Fibroblast of lung (primary cell): ENCODE measurements around the gene ASIC1. TPM values are rescaled to one million over a fixed set of nuclear protein-coding genes. Genes with fewer than 3 reads are reported as not detected.

Experiments
- DNase-seq, 2 donors: peaks; one replicate each; pipeline versions ENCODE4 v3.0.0 to v3.0.0-alpha.2; 2010; ENCODE audit warnings: low read depth in 2 of 2
- H2AFZ ChIP-seq: 2 replicates; pipeline ENCODE4 v1.5.1; 2012; ENCODE audit warnings: low read length, control low read depth, inconsistent platforms
- H3K27ac ChIP-seq: 2 replicates; pipeline ENCODE4 v1.5.1; 2011; ENCODE audit warnings: low read length, control low read depth; ENCODE audit not compliant: insufficient read depth
- H3K27me3 ChIP-seq: 2 replicates; pipeline ENCODE4 v1.5.1; 2011; ENCODE audit warnings: mild to moderate bottlenecking, low read length; ENCODE audit not compliant: control insufficient read depth, insufficient read depth
- H3K36me3 ChIP-seq: 2 replicates; pipeline ENCODE4 v1.5.1; 2011; ENCODE audit warnings: low read length; ENCODE audit not compliant: control insufficient read depth, insufficient read depth
- H3K4me1 ChIP-seq: 2 replicates; pipeline ENCODE4 v1.5.1; 2011; ENCODE audit warnings: low read length; ENCODE audit not compliant: control insufficient read depth, insufficient read depth; ENCODE audit errors: extremely low read depth
- H3K4me2 ChIP-seq: 2 replicates; pipeline ENCODE4 v1.5.1; 2011; ENCODE audit warnings: low read length, control low read depth; ENCODE audit not compliant: insufficient read depth; ENCODE audit errors: extremely low read depth
- H3K4me3 ChIP-seq, 4 experiments: fragments of 200-600 bp in 1 of 4; sonication (generic) in 1 of 4; replicated peaks in 1 of 4; 2 replicates each; pipeline ENCODE4 v1.5.1; 2011 to 2016; ENCODE audit warnings: low read length in 4 of 4, low read depth in 3 of 4, mild to moderate bottlenecking in 3 of 4, control low read depth in 2 of 4, inconsistent platforms in 1 of 4, mixed read lengths in 1 of 4; ENCODE audit not compliant: insufficient read depth in 1 of 4; ENCODE audit errors: control extremely low read depth in 1 of 4
- H3K79me2 ChIP-seq: 2 replicates; pipeline ENCODE4 v1.5.1; 2012; ENCODE audit warnings: mild to moderate bottlenecking, low read length, inconsistent platforms; ENCODE audit not compliant: control insufficient read depth, insufficient read depth
- H3K9ac ChIP-seq: 2 replicates; pipeline ENCODE4 v1.5.1; 2011; ENCODE audit warnings: mild to moderate bottlenecking, low read length, control low read depth; ENCODE audit not compliant: insufficient read depth
- H3K9me3 ChIP-seq: 2 replicates; pipeline ENCODE4 v1.5.1; 2012; ENCODE audit warnings: low read depth, low read length; ENCODE audit not compliant: control insufficient read depth, insufficient read depth
- H4K20me1 ChIP-seq: 2 replicates; pipeline ENCODE4 v1.5.1; 2011; ENCODE audit warnings: low read length; ENCODE audit not compliant: control insufficient read depth, insufficient read depth; ENCODE audit errors: extremely low read depth
- CTCF ChIP-seq, 2 donors: IDR thresholded peaks in 1 of 2; conservative IDR thresholded peaks in 1 of 2; 1 replicate in 1 of 2; 2 replicates in 1 of 2; pipeline ENCODE4 v1.5.1; 2011 to 2012; ENCODE audit warnings: low read length in 2 of 2, control low read depth in 1 of 2, inconsistent platforms in 1 of 2, low read depth in 1 of 2, mild to moderate bottlenecking in 1 of 2
- EZH2 ChIP-seq: IDR thresholded peaks from 2 replicates; pipeline ENCODE4 v1.5.1; 2012; ENCODE audit warnings: low read length, control low read depth, mild to moderate bottlenecking; ENCODE audit errors: missing control alignments
- polyA plus RNA-seq, 2 donors: library from polyadenylated mRNA; depleted of rRNA in 1 of 2; stranded (reverse) in 1 of 2; unstranded in 1 of 2; fragments of >200 nt; gene quantifications; 2 replicates each; pipeline ENCODE4 v1.2.1, GENCODE V29; 2011 to 2012; ENCODE audit warnings: missing spikeins in 1 of 2
- total RNA-seq: library from RNA; depleted of rRNA; stranded (reverse); fragments of >200 nt; gene quantifications from 2 replicates; pipeline ENCODE4 v1.2.1, GENCODE V29; 2014

Gene ASIC1
- total and polyA plus RNA-seq, 2 donors (not counting 1 experiment from before 2014, with no cell fraction given): 1.7 to 3.9 TPM

- no peak for DNase-seq
- Histone ChIP-seq H3K27ac (no peak overlapping the region), H3K9ac (no peak overlapping the region), H2AFZ (no peak overlapping the region), H3K4me1 (no peaks in the 10 kb centered on the region), H3K9me3 (no peaks in the 10 kb centered on the region), H3K79me2 (no peaks in the 10 kb centered on the region), H3K27me3 (no peaks in the 10 kb centered on the region), H4K20me1 (no peaks in the 10 kb centered on the region), H3K4me2 (no peak overlapping the region), H3K4me3 (no peak overlapping the region), H3K36me3 (no peaks in the 10 kb centered on the region)
- TF ChIP-seq EZH2 (peak; percentile 51), CTCF (conservative IDR thresholded peaks at IDR 0.05 in 1 of 2, IDR thresholded peaks at IDR 0.05 in 1 of 2; ENCODE audit: low read depth in 1 of 2, low read length in 2 of 2) (no peak)
Measured at GRCh38 chr12:50041962-50042361, 15.4 kb upstream of the ASIC1 start.

GRCh38 chr12:50042693-50043092 is 14.7 kb upstream of the ASIC1 start:
- no peak overlapping the region for H3K4me2 ChIP-seq
- H4K20me1 ChIP-seq: no peaks in the 10 kb centered on the region
- H3K9me3 ChIP-seq: no peaks in the 10 kb centered on the region
- no peak overlapping the region for H2AFZ ChIP-seq
- H3K9ac ChIP-seq: no peak overlapping the region
- H3K4me3 ChIP-seq: no peak overlapping the region
- H3K27me3 ChIP-seq: peaks cover 4% of the 10 kb centered on the region
- TF ChIP-seq CTCF (conservative IDR thresholded peaks at IDR 0.05 in 1 of 2, IDR thresholded peaks at IDR 0.05 in 1 of 2; ENCODE audit: low read depth in 1 of 2, low read length in 2 of 2) (no peak), EZH2 (no peak)
- H3K79me2 ChIP-seq: no peaks in the 10 kb centered on the region
- no peak for DNase-seq
- H3K4me1 ChIP-seq: no peaks in the 10 kb centered on the region
- no peaks in the 10 kb centered on the region for H3K36me3 ChIP-seq
- no peak overlapping the region for H3K27ac ChIP-seq

DNA sequence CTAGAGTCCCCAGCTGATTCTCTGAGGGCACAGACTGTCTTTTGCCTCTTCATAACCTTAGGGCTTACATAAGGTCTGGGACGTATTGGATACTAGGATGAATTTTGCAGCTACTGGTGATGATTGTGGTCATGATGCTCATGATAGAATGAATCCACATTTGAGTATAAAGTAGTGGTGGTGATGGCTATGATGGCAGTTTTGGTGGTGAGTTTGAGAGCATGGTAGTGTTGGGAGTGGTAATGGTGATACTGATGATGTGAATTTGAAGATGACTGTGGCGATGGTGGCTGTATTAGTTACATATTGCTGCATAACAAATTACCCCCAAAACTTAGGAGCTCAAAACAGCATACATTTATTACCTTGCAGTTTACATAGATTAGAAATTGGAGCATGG is 14.1 kb upstream of the ASIC1 start:
- Histone ChIP-seq H3K4me3 (no peak overlapping the region), H3K9ac (no peak overlapping the region), H3K79me2 (no peaks in the 10 kb centered on the region), H3K4me1 (no peaks in the 10 kb centered on the region), H2AFZ (no peak overlapping the region), H3K36me3 (no peaks in the 10 kb centered on the region), H3K9me3 (no peaks in the 10 kb centered on the region), H3K4me2 (no peak overlapping the region), H3K27me3 (peaks cover 4% of the 10 kb centered on the region), H3K27ac (no peak overlapping the region), H4K20me1 (no peaks in the 10 kb centered on the region)
- DNase-seq: no peak
- TF ChIP-seq CTCF (conservative IDR thresholded peaks at IDR 0.05 in 1 of 2, IDR thresholded peaks at IDR 0.05 in 1 of 2; ENCODE audit: low read depth in 1 of 2, low read length in 2 of 2) (no peak), EZH2 (no peak)
